ENCODE measurements around the gene ZNF597. TPM values are rescaled to one million over a fixed set of nuclear protein-coding genes. Genes with fewer than 3 reads are reported as not detected.

The ZNF597 gene
- total and polyA plus RNA-seq, 10 donors = 0.78 to 4.6 (median 3.2) TPM

- TF ChIP-seq CTCF (IDR thresholded peaks at IDR 0.05 in 8 of 11, conservative IDR thresholded peaks at IDR 0.05 in 3 of 11) = no peak
- TF ChIP-seq POLR2A (IDR thresholded peaks at IDR 0.05) = no peak
- TF ChIP-seq POLR2AphosphoS5 (IDR thresholded peaks at IDR 0.05) = peak; percentile 11 to 64 (median 26)
- peak; percentile 60 for DNase-seq
- Histone ChIP-seq H3K27ac (no peak overlapping the region), H3K36me3 (peaks cover 3 to 78% (median 63%) of the 10 kb centered on the region in 6 donors), H3K27me3 (replicated peaks in 1 of 7) (no peaks in the 10 kb centered on the region), H3K4me1 (peaks cover 0 to 10% (median 4%) of the 10 kb centered on the region in 6 donors), H3K4me3 (no peak overlapping the region), H3K9me3 (no peaks in the 10 kb centered on the region)
- intact Hi-C loops (cut with DNase I; ENCODE audit: low total_unique reads) = no loop called here
- WGBS, 5 donors = 92 to 97% (median 95%) methylated on average over 8 to 20 of the region's 20 CpGs
Measured at GRCh38 chr16:3485821-3486505, 42.7 kb upstream of the ZNF597 start.

GRCh38 chr16:3485097-3485745, 41.9 kb upstream of the ZNF597 start:
- peak; percentile 58 for DNase-seq
- no peak overlapping the region for H3K27ac ChIP-seq
- H3K27me3 ChIP-seq (replicated peaks in 1 of 7) = no peaks in the 10 kb centered on the region
- no peaks in the 10 kb centered on the region for H3K9me3 ChIP-seq
- intact Hi-C loops (cut with DNase I; ENCODE audit: low total_unique reads) = no loop called here
- peaks cover 3 to 85% (median 70%) of the 10 kb centered on the region in 6 donors for H3K36me3 ChIP-seq
- TF ChIP-seq CTCF (IDR thresholded peaks at IDR 0.05 in 8 of 11, conservative IDR thresholded peaks at IDR 0.05 in 3 of 11) = no peak
- no peak for TF ChIP-seq POLR2A (IDR thresholded peaks at IDR 0.05)
- peak in 1 of 3 donors; percentile 9 for TF ChIP-seq POLR2AphosphoS5 (IDR thresholded peaks at IDR 0.05)
- 87 to 93% (median 89%) methylated on average over 10 to 15 of the region's 15 CpGs for WGBS, 5 donors
- H3K4me1 ChIP-seq = peaks cover 0 to 8% (median 2%) of the 10 kb centered on the region in 6 donors
- H3K4me3 ChIP-seq = no peak overlapping the region

GRCh38 chr16:3484318-3485096, 41.2 kb upstream of the ZNF597 start:
- intact Hi-C loops (cut with DNase I; ENCODE audit: low total_unique reads) = no loop called here

More at GRCh38 chr16:3484318-3485096, 41.2 kb upstream of the ZNF597 start:
- H3K27me3 ChIP-seq (replicated peaks in 1 of 7) = no peaks in the 10 kb centered on the region
- peak; percentile 42 for DNase-seq
- WGBS, 5 donors = 88 to 93% (median 91%) methylated on average over 26 to 30 of the region's 30 CpGs
- H3K27ac ChIP-seq = no peak overlapping the region
- TF ChIP-seq CTCF (IDR thresholded peaks at IDR 0.05 in 8 of 11, conservative IDR thresholded peaks at IDR 0.05 in 3 of 11) = no peak
- TF ChIP-seq POLR2A (IDR thresholded peaks at IDR 0.05) = no peak
- peak in 1 of 3 donors; percentile 61 for TF ChIP-seq POLR2AphosphoS5 (IDR thresholded peaks at IDR 0.05)
- no peak overlapping the region for H3K4me3 ChIP-seq
- peaks cover 3 to 92% (median 77%) of the 10 kb centered on the region in 6 donors for H3K36me3 ChIP-seq
- H3K4me1 ChIP-seq = peaks cover 0 to 8% (median 2%) of the 10 kb centered on the region in 6 donors
- H3K9me3 ChIP-seq = no peaks in the 10 kb centered on the region
